HepG2 (cell line): ENCODE data around the gene HNRNPUL2. TPM values are rescaled to one million over a fixed set of nuclear protein-coding genes. Genes with fewer than 3 reads are reported as not detected.
A peak's percentile ranks its signal among the peaks of the same experiment; 100 is the strongest.

Experiments
- ARNT ChIP-seq: fragments of 450-650 bp; IDR thresholded peaks from 2 replicates; pipeline ENCODE4 v1.6.1; 2017
- ATAD3A ChIP-seq: sonication (generic); formaldehyde crosslinking; IDR thresholded peaks from 2 replicates; pipeline ENCODE4 v1.4.0; 2020; ENCODE audit warnings: missing genetic modification reagents
- BRD4 ChIP-seq: sonication (generic); formaldehyde crosslinking; IDR thresholded peaks from 2 replicates; pipeline ENCODE4 v1.4.0; 2020; ENCODE audit warnings: missing genetic modification reagents
- CAMTA2 ChIP-seq: sonication (generic); formaldehyde crosslinking; IDR thresholded peaks from 2 replicates; pipeline ENCODE4 v1.4.0; 2020; ENCODE audit warnings: mild to moderate bottlenecking, missing genetic modification reagents, borderline replicate concordance
- IKZF4 ChIP-seq: sonication (generic); formaldehyde crosslinking; IDR thresholded peaks from 2 replicates; pipeline ENCODE4 v1.5.1; 2020; ENCODE audit warnings: borderline replicate concordance, mild to moderate bottlenecking, low read depth, missing genetic modification reagents; ENCODE audit errors: not compliant biosample characterization
- KLF15 ChIP-seq: sonication (generic); formaldehyde crosslinking; IDR thresholded peaks from 2 replicates; pipeline ENCODE4 v1.8.1; 2023; ENCODE audit warnings: borderline replicate concordance, mild to moderate bottlenecking, inconsistent platforms, missing genetic modification reagents, mixed read lengths
- NFRKB ChIP-seq: fragments of 450-650 bp; IDR thresholded peaks from 2 replicates; pipeline ENCODE4 v1.6.1; 2017
- RAD21 ChIP-seq: fragments of 450-650 bp; formaldehyde crosslinking; IDR thresholded peaks from 2 replicates; pipeline ENCODE4 v1.5.0; 2020; ENCODE audit warnings: mild to moderate bottlenecking
- SKI ChIP-seq: fragments of 450-650 bp; IDR thresholded peaks from one replicate; pipeline ENCODE4 v1.6.1; 2018; ENCODE audit warnings: mild to moderate bottlenecking; ENCODE audit not compliant: partially characterized antibody
- SP4 ChIP-seq: sonication (generic); formaldehyde crosslinking; IDR thresholded peaks from 2 replicates; pipeline ENCODE4 v1.8.1; 2023; ENCODE audit warnings: mild to moderate bottlenecking, missing genetic modification reagents
- TGIF2 ChIP-seq: IDR thresholded peaks from 2 replicates; pipeline ENCODE4 v1.6.1; 2016; ENCODE audit warnings: control low read depth, missing compliant biosample characterization
- ZFP36 ChIP-seq: fragments of 150-350 bp; IDR thresholded peaks from 2 replicates; pipeline ENCODE4 v1.6.1; 2018; ENCODE audit warnings: borderline replicate concordance, low read length, low read depth; ENCODE audit not compliant: partially characterized antibody
- ZFP36L2 ChIP-seq: sonication (generic); formaldehyde crosslinking; IDR thresholded peaks from 2 replicates; pipeline ENCODE4 v1.4.0; 2020; ENCODE audit warnings: missing genetic modification reagents
- ZFP62 ChIP-seq: sonication (generic); formaldehyde crosslinking; IDR thresholded peaks from 2 replicates; pipeline ENCODE4 v1.4.0; 2020; ENCODE audit warnings: missing genetic modification reagents
- ZFP82 ChIP-seq: sonication (generic); formaldehyde crosslinking; IDR thresholded peaks from 2 replicates; pipeline ENCODE4 v1.5.1; 2020; ENCODE audit warnings: mild to moderate bottlenecking, missing genetic modification reagents, borderline replicate concordance
- ZNF772 ChIP-seq: sonication (generic); formaldehyde crosslinking; IDR thresholded peaks from 2 replicates; pipeline ENCODE4 v1.5.0; 2020; ENCODE audit warnings: mild to moderate bottlenecking, missing genetic modification reagents
- ZNF777 ChIP-seq: sonication (generic); formaldehyde crosslinking; IDR thresholded peaks from 2 replicates; pipeline ENCODE4 v1.4.0; 2020; ENCODE audit warnings: missing genetic modification reagents
- polyA plus RNA-seq, 8 experiments: library from polyadenylated mRNA; depleted of rRNA in 3 of 8; stranded (reverse) in 7 of 8; unstranded in 1 of 8; fragments of >200 nt; fragmentation: Illumina TruSeq in 4 of 8; extraction: Trizol in 4 of 8; gene quantifications; 2 replicates each; pipeline versions ENCODE4 v1.2.1 to v1.2.3, GENCODE V29; 2011 to 2016; ENCODE audit warnings: low read depth in 4 of 8, missing spikeins in 1 of 8, mixed read lengths in 1 of 8; ENCODE audit not compliant: insufficient read depth in 1 of 8
- total RNA-seq, 5 experiments: library from RNA; depleted of rRNA; stranded (reverse); fragments of >200 nt; fragmentation: Illumina TruSeq; extraction: Trizol; gene quantifications; 2 replicates each; pipeline ENCODE4 v1.2.3, GENCODE V29; 2016; ENCODE audit warnings: low read depth in 1 of 5
- TF ChIP-seq, protein P1 (sequence below): fragments of 450-650 bp; IDR thresholded peaks from 2 replicates; pipeline ENCODE4 v1.6.1; 2017; ENCODE audit warnings: mild to moderate bottlenecking
- TF ChIP-seq, protein P2 (sequence below): sonication (generic); formaldehyde crosslinking; IDR thresholded peaks from 2 replicates; pipeline ENCODE4 v1.4.0; 2020; ENCODE audit warnings: mild to moderate bottlenecking, missing genetic modification reagents
- TF ChIP-seq, protein P3 (sequence below): sonication (generic); IDR thresholded peaks from 2 replicates; pipeline ENCODE4 v1.6.1; 2016; ENCODE audit warnings: low read depth, borderline replicate concordance
- TF ChIP-seq, protein P4 (sequence below): sonication (generic); formaldehyde crosslinking; IDR thresholded peaks from 2 replicates; pipeline ENCODE4 v1.9.0; 2021; ENCODE audit warnings: missing genetic modification reagents, mild to moderate bottlenecking, borderline replicate concordance
- TF ChIP-seq, protein P5 (sequence below): sonication (generic); formaldehyde crosslinking; IDR thresholded peaks from 2 replicates; pipeline ENCODE4 v1.8.0; 2023; ENCODE audit warnings: mild to moderate bottlenecking, missing genetic modification reagents

The HNRNPUL2 gene
- total and polyA plus RNA-seq, 2 of the 13 experiments (the other 11 are each of a cell fraction or from before 2014, with no cell fraction given) = 8.4 to 9.6 TPM

DNA sequence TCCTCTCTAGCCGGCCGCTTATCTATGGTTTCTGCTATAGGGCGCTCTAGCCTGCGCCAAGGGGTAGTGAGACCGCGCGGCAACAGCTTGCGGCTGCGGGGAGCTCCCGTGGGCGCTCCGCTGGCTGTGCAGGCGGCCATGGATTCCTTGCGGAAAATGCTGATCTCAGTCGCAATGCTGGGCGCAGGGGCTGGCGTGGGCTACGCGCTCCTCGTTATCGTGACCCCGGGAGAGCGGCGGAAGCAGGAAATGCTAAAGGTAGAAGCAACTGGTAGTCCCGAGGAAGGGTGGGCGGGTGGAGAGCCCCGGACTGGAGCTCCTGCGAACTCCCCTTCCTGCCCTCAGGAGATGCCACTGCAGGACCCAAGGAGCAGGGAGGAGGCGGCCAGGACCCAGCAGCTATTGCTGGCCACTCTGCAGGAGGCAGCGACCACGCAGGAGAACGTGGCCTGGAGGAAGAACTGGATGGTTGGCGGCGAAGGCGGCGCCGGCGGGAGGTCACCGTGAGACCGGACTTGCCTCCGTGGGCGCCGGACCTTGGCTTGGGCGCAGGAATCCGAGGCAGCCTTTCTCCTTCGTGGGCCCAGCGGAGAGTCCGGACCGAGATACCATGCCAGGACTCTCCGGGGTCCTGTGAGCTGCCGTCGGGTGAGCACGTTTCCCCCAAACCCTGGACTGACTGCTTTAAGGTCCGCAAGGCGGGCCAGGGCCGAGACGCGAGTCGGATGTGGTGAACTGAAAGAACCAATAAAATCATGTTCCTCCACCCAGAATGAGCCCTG lies 55.5 kb downstream of the HNRNPUL2 start, which contains the start of the genes LBHD1 and UQCC3 (continued):
- TF ChIP-seq, protein P1, sequence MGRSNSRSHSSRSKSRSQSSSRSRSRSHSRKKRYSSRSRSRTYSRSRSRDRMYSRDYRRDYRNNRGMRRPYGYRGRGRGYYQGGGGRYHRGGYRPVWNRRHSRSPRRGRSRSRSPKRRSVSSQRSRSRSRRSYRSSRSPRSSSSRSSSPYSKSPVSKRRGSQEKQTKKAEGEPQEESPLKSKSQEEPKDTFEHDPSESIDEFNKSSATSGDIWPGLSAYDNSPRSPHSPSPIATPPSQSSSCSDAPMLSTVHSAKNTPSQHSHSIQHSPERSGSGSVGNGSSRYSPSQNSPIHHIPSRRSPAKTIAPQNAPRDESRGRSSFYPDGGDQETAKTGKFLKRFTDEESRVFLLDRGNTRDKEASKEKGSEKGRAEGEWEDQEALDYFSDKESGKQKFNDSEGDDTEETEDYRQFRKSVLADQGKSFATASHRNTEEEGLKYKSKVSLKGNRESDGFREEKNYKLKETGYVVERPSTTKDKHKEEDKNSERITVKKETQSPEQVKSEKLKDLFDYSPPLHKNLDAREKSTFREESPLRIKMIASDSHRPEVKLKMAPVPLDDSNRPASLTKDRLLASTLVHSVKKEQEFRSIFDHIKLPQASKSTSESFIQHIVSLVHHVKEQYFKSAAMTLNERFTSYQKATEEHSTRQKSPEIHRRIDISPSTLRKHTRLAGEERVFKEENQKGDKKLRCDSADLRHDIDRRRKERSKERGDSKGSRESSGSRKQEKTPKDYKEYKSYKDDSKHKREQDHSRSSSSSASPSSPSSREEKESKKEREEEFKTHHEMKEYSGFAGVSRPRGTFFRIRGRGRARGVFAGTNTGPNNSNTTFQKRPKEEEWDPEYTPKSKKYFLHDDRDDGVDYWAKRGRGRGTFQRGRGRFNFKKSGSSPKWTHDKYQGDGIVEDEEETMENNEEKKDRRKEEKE = no peak
- no peak for TF ChIP-seq ZFP36
- TF ChIP-seq, protein P2, sequence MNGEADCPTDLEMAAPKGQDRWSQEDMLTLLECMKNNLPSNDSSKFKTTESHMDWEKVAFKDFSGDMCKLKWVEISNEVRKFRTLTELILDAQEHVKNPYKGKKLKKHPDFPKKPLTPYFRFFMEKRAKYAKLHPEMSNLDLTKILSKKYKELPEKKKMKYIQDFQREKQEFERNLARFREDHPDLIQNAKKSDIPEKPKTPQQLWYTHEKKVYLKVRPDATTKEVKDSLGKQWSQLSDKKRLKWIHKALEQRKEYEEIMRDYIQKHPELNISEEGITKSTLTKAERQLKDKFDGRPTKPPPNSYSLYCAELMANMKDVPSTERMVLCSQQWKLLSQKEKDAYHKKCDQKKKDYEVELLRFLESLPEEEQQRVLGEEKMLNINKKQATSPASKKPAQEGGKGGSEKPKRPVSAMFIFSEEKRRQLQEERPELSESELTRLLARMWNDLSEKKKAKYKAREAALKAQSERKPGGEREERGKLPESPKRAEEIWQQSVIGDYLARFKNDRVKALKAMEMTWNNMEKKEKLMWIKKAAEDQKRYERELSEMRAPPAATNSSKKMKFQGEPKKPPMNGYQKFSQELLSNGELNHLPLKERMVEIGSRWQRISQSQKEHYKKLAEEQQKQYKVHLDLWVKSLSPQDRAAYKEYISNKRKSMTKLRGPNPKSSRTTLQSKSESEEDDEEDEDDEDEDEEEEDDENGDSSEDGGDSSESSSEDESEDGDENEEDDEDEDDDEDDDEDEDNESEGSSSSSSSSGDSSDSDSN = peak; percentile 94
- no peak for TF ChIP-seq IKZF4 (CRISPR knock-in tag)
- TF ChIP-seq ZFP62 (CRISPR knock-in tag) = no peak
- no peak for TF ChIP-seq ZFP36L2 (CRISPR knock-in tag)
- TF ChIP-seq, protein P3, sequence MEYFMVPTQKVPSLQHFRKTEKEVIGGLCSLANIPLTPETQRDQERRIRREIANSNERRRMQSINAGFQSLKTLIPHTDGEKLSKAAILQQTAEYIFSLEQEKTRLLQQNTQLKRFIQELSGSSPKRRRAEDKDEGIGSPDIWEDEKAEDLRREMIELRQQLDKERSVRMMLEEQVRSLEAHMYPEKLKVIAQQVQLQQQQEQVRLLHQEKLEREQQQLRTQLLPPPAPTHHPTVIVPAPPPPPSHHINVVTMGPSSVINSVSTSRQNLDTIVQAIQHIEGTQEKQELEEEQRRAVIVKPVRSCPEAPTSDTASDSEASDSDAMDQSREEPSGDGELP = no peak
- no peak for TF ChIP-seq ATAD3A (CRISPR knock-in tag)
- peak; percentile 67; the same call in 1 of the 2 replicates for TF ChIP-seq ZFP82
- TF ChIP-seq, protein P4, sequence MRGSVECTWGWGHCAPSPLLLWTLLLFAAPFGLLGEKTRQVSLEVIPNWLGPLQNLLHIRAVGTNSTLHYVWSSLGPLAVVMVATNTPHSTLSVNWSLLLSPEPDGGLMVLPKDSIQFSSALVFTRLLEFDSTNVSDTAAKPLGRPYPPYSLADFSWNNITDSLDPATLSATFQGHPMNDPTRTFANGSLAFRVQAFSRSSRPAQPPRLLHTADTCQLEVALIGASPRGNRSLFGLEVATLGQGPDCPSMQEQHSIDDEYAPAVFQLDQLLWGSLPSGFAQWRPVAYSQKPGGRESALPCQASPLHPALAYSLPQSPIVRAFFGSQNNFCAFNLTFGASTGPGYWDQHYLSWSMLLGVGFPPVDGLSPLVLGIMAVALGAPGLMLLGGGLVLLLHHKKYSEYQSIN (CRISPR knock-in tag) = no peak
- no peak for TF ChIP-seq ARNT
- 0 out of 2 replicates have a peak, but pooled peaks have one; percentile 12 for TF ChIP-seq TGIF2 (CRISPR knock-in tag)
- no peak; the same call in 1 of the 2 replicates for TF ChIP-seq BRD4 (CRISPR knock-in tag)
- peak; percentile 45 for TF ChIP-seq ZNF772
- TF ChIP-seq KLF15 (CRISPR knock-in tag) = no peak
- TF ChIP-seq, protein P5, sequence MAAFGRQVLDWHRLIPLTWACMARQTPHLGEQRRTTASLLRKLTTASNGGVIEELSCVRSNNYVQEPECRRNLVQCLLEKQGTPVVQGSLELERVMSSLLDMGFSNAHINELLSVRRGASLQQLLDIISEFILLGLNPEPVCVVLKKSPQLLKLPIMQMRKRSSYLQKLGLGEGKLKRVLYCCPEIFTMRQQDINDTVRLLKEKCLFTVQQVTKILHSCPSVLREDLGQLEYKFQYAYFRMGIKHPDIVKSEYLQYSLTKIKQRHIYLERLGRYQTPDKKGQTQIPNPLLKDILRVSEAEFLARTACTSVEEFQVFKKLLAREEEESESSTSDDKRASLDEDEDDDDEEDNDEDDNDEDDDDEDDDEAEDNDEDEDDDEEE = 0 out of 2 replicates have a peak, but pooled peaks have one; percentile 46
- TF ChIP-seq RAD21 (CRISPR knock-in tag) = no peak
- peak; percentile 51; the same call in 1 of the 2 replicates for TF ChIP-seq SP4 (CRISPR knock-in tag)
- TF ChIP-seq CAMTA2 (CRISPR knock-in tag) = no peak
- no peak for TF ChIP-seq SKI
- TF ChIP-seq ZNF777 (CRISPR knock-in tag) = peak; percentile 84
- TF ChIP-seq NFRKB = no peak
